Measurements from ENCODE around the gene DYNC1I2.

- TF ChIP-seq TAF1 (IDR thresholded peaks at IDR 0.05; ENCODE audit: low read depth, low read length) (no peak), POLR2A (IDR thresholded peaks at IDR 0.05; ENCODE audit: low read depth, low read length) (no peak), POLR2AphosphoS5 (IDR thresholded peaks at IDR 0.05; ENCODE audit: low read depth, low read length) (no peak), SPI1 (IDR thresholded peaks at IDR 0.05; ENCODE audit: low read depth, low read length) (no peak)
Measured at GRCh38 chr2:171793691-171794678, 106.7 kb downstream of the DYNC1I2 start.
